ENCODE measurements around the gene BMPR1A. TPM values are rescaled to one million over a fixed set of nuclear protein-coding genes. Genes with fewer than 3 reads are reported as not detected.
A peak's percentile ranks its signal among the peaks of the same experiment; 100 is the strongest.

The BMPR1A gene
- total RNA-seq, 1 experiment from 2014 or later, result 24.3 TPM

DNA sequence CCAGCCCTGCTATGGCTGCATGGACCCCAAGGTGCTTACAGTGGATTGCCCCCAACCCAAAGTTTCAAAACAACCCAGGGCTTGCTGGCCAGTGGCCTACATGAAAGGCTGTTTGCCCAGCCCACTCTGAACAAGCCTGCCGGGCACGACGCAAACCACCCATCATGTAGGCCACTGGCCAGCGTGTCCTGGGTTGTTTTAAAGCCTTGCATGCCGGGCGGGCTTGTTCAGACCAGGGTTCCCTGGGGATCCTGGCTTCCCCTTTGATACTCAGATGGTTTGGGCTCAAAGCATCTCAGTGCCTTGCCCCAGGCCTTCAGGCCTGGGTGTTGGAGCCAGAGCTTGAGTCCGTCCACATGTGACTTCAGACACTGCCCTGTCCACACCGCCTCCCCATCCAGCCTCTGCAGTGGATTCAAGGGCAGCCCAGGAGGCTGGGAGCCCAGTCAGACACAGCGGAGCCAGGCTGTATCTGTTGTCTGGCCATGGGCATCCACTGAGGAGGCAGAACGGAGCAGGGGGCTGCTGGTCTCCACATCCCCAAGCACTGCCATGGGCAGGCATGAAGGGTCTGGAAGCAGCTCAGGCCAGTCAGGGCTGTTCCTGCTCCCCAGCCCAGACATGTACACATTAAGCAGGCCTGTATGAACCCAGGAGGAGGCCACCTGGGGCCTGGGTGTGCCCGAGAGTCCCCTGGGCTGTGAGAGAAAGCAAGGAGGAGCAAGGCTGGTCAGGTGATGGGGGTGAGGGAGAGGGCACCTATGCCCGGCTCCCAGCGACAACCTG is 207.8 kb downstream of the BMPR1A start:
- intact Hi-C loops (cut with micrococcal nuclease; ENCODE audit: unreplicated experiment), result loop anchor here (5.0 kb wide), 1 partner anchor 252 kb away; no protein-coding TSS in a partner anchor
- Histone ChIP-seq H3K4me3 (no peak overlapping the region), H3F3A (ENCODE audit: insufficient read depth, low read depth) (peaks cover 14% of the 10 kb centered on the region), H2AFZ (no peak overlapping the region), H3K27ac (no peak overlapping the region), H3K9me2 (ENCODE audit: insufficient read depth) (no peaks in the 10 kb centered on the region), H3K4me1 (replicated peaks; ENCODE audit: insufficient read depth) (peaks cover 52% of the 10 kb centered on the region), H3K36me3 (ENCODE audit: low read depth) (no peaks in the 10 kb centered on the region), H3K79me2 (ENCODE audit: low read depth) (peaks cover 16% of the 10 kb centered on the region), H4K20me1 (ENCODE audit: insufficient read depth) (no peaks in the 10 kb centered on the region), H3K4me2 (no peak overlapping the region), H3K27me3 (ENCODE audit: insufficient read depth, low read depth) (no peaks in the 10 kb centered on the region), H3K9me3 (ENCODE audit: insufficient read depth, low read depth) (no peaks in the 10 kb centered on the region)
- POLR2A ChIA-PET (ENCODE audit: unreplicated experiment), result interaction anchor here (0.8 kb wide), 1 partner anchor 23 kb away, joined by 4 read pairs; no protein-coding TSS in a partner anchor
- TF ChIP-seq, protein P1, sequence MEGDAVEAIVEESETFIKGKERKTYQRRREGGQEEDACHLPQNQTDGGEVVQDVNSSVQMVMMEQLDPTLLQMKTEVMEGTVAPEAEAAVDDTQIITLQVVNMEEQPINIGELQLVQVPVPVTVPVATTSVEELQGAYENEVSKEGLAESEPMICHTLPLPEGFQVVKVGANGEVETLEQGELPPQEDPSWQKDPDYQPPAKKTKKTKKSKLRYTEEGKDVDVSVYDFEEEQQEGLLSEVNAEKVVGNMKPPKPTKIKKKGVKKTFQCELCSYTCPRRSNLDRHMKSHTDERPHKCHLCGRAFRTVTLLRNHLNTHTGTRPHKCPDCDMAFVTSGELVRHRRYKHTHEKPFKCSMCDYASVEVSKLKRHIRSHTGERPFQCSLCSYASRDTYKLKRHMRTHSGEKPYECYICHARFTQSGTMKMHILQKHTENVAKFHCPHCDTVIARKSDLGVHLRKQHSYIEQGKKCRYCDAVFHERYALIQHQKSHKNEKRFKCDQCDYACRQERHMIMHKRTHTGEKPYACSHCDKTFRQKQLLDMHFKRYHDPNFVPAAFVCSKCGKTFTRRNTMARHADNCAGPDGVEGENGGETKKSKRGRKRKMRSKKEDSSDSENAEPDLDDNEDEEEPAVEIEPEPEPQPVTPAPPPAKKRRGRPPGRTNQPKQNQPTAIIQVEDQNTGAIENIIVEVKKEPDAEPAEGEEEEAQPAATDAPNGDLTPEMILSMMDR (conservative IDR thresholded peaks at IDR 0.05), result no peak
- TF ChIP-seq EZH2 (IDR thresholded peaks at IDR 0.05; ENCODE audit: low read depth), result no peak
- DNase-seq, result no peak
- CTCF ChIA-PET, result interaction anchor here (0.7 kb wide), 1 partner anchor 217 kb away, joined by 3 read pairs; no protein-coding TSS in a partner anchor
- BruUV-seq (replicated peaks), result no TSS peak

DNA sequence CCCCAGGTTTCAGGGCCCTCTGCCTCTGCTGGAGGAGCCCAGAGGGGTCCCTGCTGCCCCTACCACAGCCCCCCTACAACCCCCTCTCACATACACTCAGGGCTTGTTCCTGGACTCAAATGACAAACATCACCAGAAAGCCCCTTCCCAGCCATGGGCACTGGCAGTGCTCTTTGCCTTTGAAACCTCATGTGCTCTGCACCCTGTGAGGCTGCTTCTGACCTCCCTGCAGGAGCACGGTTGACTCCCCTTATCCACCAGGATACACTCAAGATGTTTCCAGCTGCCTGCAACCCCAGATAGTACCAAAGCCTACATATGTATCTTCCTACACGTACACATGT is 208.4 kb downstream of the BMPR1A start:
- Histone ChIP-seq H3K4me1 (replicated peaks; ENCODE audit: insufficient read depth) (peaks cover 50% of the 10 kb centered on the region), H3K36me3 (ENCODE audit: low read depth) (no peaks in the 10 kb centered on the region), H4K20me1 (ENCODE audit: insufficient read depth) (no peaks in the 10 kb centered on the region), H3K79me2 (ENCODE audit: low read depth) (peaks cover 22% of the 10 kb centered on the region), H2AFZ (no peak overlapping the region), H3K27me3 (ENCODE audit: insufficient read depth, low read depth) (no peaks in the 10 kb centered on the region), H3K9me3 (ENCODE audit: insufficient read depth, low read depth) (no peaks in the 10 kb centered on the region), H3K27ac (no peak overlapping the region), H3K4me3 (no peak overlapping the region), H3K9me2 (ENCODE audit: insufficient read depth) (no peaks in the 10 kb centered on the region), H3F3A (ENCODE audit: insufficient read depth, low read depth) (peaks cover 20% of the 10 kb centered on the region), H3K4me2 (no peak overlapping the region)
- no peak for DNase-seq
- TF ChIP-seq, protein P1 (conservative IDR thresholded peaks at IDR 0.05), result no peak
- TF ChIP-seq EZH2 (IDR thresholded peaks at IDR 0.05; ENCODE audit: low read depth), result no peak
- ChIA-PET POLR2A (ENCODE audit: unreplicated experiment) (no interaction called here), CTCF (interaction anchor here (0.7 kb wide), 1 partner anchor 218 kb away, joined by 3 read pairs; no protein-coding TSS in a partner anchor)
- intact Hi-C loops (cut with micrococcal nuclease; ENCODE audit: unreplicated experiment), result loop anchor here (5.0 kb wide), 1 partner anchor 253 kb away; no protein-coding TSS in a partner anchor
- BruUV-seq (replicated peaks), result no TSS peak

DNA sequence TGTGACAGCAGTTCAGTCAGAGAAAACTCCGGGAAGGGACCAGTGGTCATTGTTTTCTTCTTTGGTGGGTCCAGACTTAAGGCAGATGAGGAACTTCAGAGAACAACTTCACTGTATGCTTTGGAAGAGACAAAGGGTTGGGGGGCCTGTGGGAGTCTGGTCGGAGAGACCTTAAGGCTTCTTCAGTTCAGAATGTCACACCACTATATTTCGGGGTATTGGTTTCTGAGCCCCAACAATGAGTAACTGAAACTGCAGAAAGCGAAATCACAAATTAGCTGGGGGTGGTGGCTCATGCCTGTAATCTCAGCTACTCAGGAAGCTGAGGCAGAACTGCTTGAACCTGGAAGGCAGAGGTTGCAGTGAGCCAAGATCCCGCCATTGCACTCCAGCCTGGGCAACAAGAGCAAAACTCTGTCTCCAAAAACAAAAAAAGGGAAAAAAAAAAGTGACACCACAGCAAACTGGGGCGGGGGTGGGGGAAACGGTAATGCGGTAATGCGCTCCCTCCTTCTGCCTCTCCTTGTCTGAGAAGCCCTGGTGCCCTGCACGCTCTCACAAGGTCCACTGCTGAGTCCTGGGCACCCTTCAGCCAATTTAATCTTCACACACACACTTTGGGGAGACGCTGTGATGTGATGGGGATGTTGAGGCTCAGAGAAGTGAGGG is 209.7 kb downstream of the BMPR1A start:
- intact Hi-C loops (cut with micrococcal nuclease; ENCODE audit: unreplicated experiment), result no loop called here
- Histone ChIP-seq H3K9me2 (ENCODE audit: insufficient read depth) (no peaks in the 10 kb centered on the region), H3F3A (ENCODE audit: insufficient read depth, low read depth) (peaks cover 18% of the 10 kb centered on the region), H3K4me3 (no peak overlapping the region), H3K27ac (no peak overlapping the region), H3K4me1 (replicated peaks; ENCODE audit: insufficient read depth) (peaks cover 44% of the 10 kb centered on the region), H4K20me1 (ENCODE audit: insufficient read depth) (no peaks in the 10 kb centered on the region), H3K79me2 (ENCODE audit: low read depth) (peaks cover 27% of the 10 kb centered on the region), H2AFZ (no peak overlapping the region), H3K4me2 (peak overlapping the region; percentile 10; the same call in 1 of the 2 replicates), H3K27me3 (ENCODE audit: insufficient read depth, low read depth) (no peaks in the 10 kb centered on the region), H3K9me3 (ENCODE audit: insufficient read depth, low read depth) (no peaks in the 10 kb centered on the region), H3K36me3 (ENCODE audit: low read depth) (no peaks in the 10 kb centered on the region)
- BruUV-seq (replicated peaks), result no TSS peak
- TF ChIP-seq EZH2 (IDR thresholded peaks at IDR 0.05; ENCODE audit: low read depth), result no peak
- TF ChIP-seq, protein P1 (conservative IDR thresholded peaks at IDR 0.05), result no peak
- DNase-seq, result no peak
- POLR2A ChIA-PET (ENCODE audit: unreplicated experiment), result no interaction called here
- CTCF ChIA-PET, result interaction anchor here (0.7 kb wide), 1 partner anchor 26 kb away, joined by 6 read pairs; no protein-coding TSS in a partner anchor

Data from PC-9 (cell line).